Measurements from ENCODE around the gene MTFMT.

- no peak for TF ChIP-seq YY1 (IDR thresholded peaks at IDR 0.05; ENCODE audit: extremely low read depth, insufficient replicate concordance, low read depth, low read length)
- TF ChIP-seq POLR2AphosphoS5 (IDR thresholded peaks at IDR 0.05; ENCODE audit: low read depth, low read length), result no peak
- no peak for TF ChIP-seq CTCF (IDR thresholded peaks at IDR 0.05 in 2 of 3, conservative IDR thresholded peaks at IDR 0.05 in 1 of 3; ENCODE audit: borderline replicate concordance in 1 of 3, insufficient read depth in 1 of 3, low read depth in 2 of 3, low read length in 2 of 3)
- no peak for TF ChIP-seq EGR1 (IDR thresholded peaks at IDR 0.05; ENCODE audit: low read depth)
- TF ChIP-seq EZH2 (IDR thresholded peaks at IDR 0.05), result no peak
- TF ChIP-seq, protein P1, sequence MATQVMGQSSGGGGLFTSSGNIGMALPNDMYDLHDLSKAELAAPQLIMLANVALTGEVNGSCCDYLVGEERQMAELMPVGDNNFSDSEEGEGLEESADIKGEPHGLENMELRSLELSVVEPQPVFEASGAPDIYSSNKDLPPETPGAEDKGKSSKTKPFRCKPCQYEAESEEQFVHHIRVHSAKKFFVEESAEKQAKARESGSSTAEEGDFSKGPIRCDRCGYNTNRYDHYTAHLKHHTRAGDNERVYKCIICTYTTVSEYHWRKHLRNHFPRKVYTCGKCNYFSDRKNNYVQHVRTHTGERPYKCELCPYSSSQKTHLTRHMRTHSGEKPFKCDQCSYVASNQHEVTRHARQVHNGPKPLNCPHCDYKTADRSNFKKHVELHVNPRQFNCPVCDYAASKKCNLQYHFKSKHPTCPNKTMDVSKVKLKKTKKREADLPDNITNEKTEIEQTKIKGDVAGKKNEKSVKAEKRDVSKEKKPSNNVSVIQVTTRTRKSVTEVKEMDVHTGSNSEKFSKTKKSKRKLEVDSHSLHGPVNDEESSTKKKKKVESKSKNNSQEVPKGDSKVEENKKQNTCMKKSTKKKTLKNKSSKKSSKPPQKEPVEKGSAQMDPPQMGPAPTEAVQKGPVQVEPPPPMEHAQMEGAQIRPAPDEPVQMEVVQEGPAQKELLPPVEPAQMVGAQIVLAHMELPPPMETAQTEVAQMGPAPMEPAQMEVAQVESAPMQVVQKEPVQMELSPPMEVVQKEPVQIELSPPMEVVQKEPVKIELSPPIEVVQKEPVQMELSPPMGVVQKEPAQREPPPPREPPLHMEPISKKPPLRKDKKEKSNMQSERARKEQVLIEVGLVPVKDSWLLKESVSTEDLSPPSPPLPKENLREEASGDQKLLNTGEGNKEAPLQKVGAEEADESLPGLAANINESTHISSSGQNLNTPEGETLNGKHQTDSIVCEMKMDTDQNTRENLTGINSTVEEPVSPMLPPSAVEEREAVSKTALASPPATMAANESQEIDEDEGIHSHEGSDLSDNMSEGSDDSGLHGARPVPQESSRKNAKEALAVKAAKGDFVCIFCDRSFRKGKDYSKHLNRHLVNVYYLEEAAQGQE (IDR thresholded peaks at IDR 0.05; ENCODE audit: low read depth), result no peak
- TF ChIP-seq POLR2A (IDR thresholded peaks at IDR 0.05; ENCODE audit: borderline replicate concordance, extremely low read depth, insufficient read depth, insufficient read length), result no peak
- TF ChIP-seq, protein P2, sequence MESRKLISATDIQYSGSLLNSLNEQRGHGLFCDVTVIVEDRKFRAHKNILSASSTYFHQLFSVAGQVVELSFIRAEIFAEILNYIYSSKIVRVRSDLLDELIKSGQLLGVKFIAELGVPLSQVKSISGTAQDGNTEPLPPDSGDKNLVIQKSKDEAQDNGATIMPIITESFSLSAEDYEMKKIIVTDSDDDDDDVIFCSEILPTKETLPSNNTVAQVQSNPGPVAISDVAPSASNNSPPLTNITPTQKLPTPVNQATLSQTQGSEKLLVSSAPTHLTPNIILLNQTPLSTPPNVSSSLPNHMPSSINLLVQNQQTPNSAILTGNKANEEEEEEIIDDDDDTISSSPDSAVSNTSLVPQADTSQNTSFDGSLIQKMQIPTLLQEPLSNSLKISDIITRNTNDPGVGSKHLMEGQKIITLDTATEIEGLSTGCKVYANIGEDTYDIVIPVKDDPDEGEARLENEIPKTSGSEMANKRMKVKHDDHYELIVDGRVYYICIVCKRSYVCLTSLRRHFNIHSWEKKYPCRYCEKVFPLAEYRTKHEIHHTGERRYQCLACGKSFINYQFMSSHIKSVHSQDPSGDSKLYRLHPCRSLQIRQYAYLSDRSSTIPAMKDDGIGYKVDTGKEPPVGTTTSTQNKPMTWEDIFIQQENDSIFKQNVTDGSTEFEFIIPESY (IDR thresholded peaks at IDR 0.05; ENCODE audit: extremely low read depth, insufficient replicate concordance, low read length), result no peak
- no peak for TF ChIP-seq RAD21 (IDR thresholded peaks at IDR 0.05; ENCODE audit: low read depth)
- TF ChIP-seq CEBPB (IDR thresholded peaks at IDR 0.05; ENCODE audit: low read depth), result no peak
- TF ChIP-seq SP1 (IDR thresholded peaks at IDR 0.05; ENCODE audit: low read depth), result no peak
These were observed 38.4 kb upstream of the MTFMT start, which contains the start of gene RASL12 for GRCh38 chr15:65067645-65068402.

Measured in HCT116 (cell line).